Endodermal cell (in vitro differentiated cells): ENCODE results near the gene NFATC2. TPM values are rescaled to one million over a fixed set of nuclear protein-coding genes. Genes with fewer than 3 reads are reported as not detected.

Source experiments
- DNase-seq: peaks from one replicate; pipeline ENCODE4 v3.0.0-alpha.2; 2017
- H3K27ac ChIP-seq: 2 replicates; pipeline ENCODE4 v1.5.1; 2013; ENCODE audit warnings: mild to moderate bottlenecking, low read depth, low read length, moderate library complexity
- H3K27me3 ChIP-seq: 2 replicates; pipeline ENCODE4 v1.6.1; 2013; ENCODE audit warnings: mild to moderate bottlenecking, low read length, moderate library complexity; ENCODE audit not compliant: insufficient read depth, control insufficient read depth, poor library complexity, severe bottlenecking
- H3K36me3 ChIP-seq: 2 replicates; pipeline ENCODE4 v1.7.0; 2013; ENCODE audit warnings: mild to moderate bottlenecking, low read length, moderate library complexity; ENCODE audit not compliant: control insufficient read depth, insufficient read depth
- H3K4me1 ChIP-seq: one replicate; pipeline ENCODE4 v1.7.0; 2013; ENCODE audit warnings: low read length; ENCODE audit not compliant: control insufficient read depth, insufficient read depth
- H3K4me3 ChIP-seq: 2 replicates; pipeline ENCODE4 v1.5.1; 2013; ENCODE audit warnings: mild to moderate bottlenecking, low read length, moderate library complexity
- H3K9ac ChIP-seq: 2 replicates; pipeline ENCODE4 v1.6.1; 2013; ENCODE audit warnings: mild to moderate bottlenecking, low read length, moderate library complexity; ENCODE audit not compliant: poor library complexity, severe bottlenecking; ENCODE audit errors: extremely low read depth
- H3K9me3 ChIP-seq: 2 replicates; pipeline ENCODE4 v1.6.1; 2013; ENCODE audit warnings: mild to moderate bottlenecking, low read length, moderate library complexity; ENCODE audit not compliant: control insufficient read depth
- H3K27ac Mint-ChIP-seq: 2 replicates; pipeline ENCODE4 v1.8.0; 2020; ENCODE audit warnings: mixed read lengths
- H3K27me3 Mint-ChIP-seq: 2 replicates; pipeline ENCODE4 v1.8.0; 2021; ENCODE audit warnings: mild to moderate bottlenecking, mixed read lengths; ENCODE audit not compliant: insufficient read depth
- H3K36me3 Mint-ChIP-seq: 2 replicates; pipeline ENCODE4 v1.8.0; 2020; ENCODE audit warnings: low read depth, mixed read lengths
- H3K4me1 Mint-ChIP-seq: 2 replicates; pipeline ENCODE4 v1.8.0; 2020; ENCODE audit warnings: mixed read lengths
- H3K4me3 Mint-ChIP-seq: 2 replicates; pipeline ENCODE4 v1.8.0; 2020; ENCODE audit warnings: mild to moderate bottlenecking, moderate library complexity, mixed read lengths
- H3K9me3 Mint-ChIP-seq: 2 replicates; pipeline ENCODE4 v1.8.0; 2020; ENCODE audit warnings: mild to moderate bottlenecking, mixed read lengths
- CTCF ChIP-seq: fragments of 200-600 bp; sonication (generic); conservative IDR thresholded peaks from 2 replicates; pipeline ENCODE4 v1.5.0; 2021; ENCODE audit warnings: antibody characterized with exemption, mild to moderate bottlenecking
- WGBS, 2 experiments: methylation state at CpG; one replicate each; pipeline versions ENCODE4 v1.1.5 to v1.1.7; 2013; ENCODE audit warnings: missing lambda C conversion rate in 2 of 2, mixed read lengths in 1 of 2; ENCODE audit not compliant: insufficient coverage in 1 of 2, insufficient read length in 1 of 2; 5-methylcytosine and 5-hydroxymethylcytosine counted together
- total RNA-seq, 2 donors: library from RNA; stranded (reverse); fragmentation: NEBNext Ultra II Directional in 1 of 2; extraction: Animal tissue kit (Norgen Biotek cat#: 25700) in 1 of 2; gene quantifications; 2 replicates in 1 of 2; 3 replicates in 1 of 2; pipeline ENCODE4 v1.2.1, GENCODE V29; 2021

NFATC2 gene
- total RNA-seq, 2 donors from 2014 or later, result 1.5 to 2.1 TPM

GRCh38 chr20:51422514-51423289, 119.8 kb downstream of the NFATC2 start:
- no peaks in the 10 kb centered on the region for H3K27me3 Mint-ChIP-seq

GRCh38 chr20:51420805-51421204, 121.7 kb downstream of the NFATC2 start:
- Mint-ChIP-seq H3K27ac (no peak overlapping the region), H3K4me1 (peaks cover 13% of the 10 kb centered on the region), H3K9me3 (no peaks in the 10 kb centered on the region), H3K4me3 (no peak overlapping the region), H3K36me3 (no peaks in the 10 kb centered on the region), H3K27me3 (no peaks in the 10 kb centered on the region)
- no peaks in the 10 kb centered on the region for H3K36me3 ChIP-seq
- H3K27ac ChIP-seq, result no peak overlapping the region
- H3K9me3 ChIP-seq, result no peaks in the 10 kb centered on the region
- no peaks in the 10 kb centered on the region for H3K4me1 ChIP-seq
- no peak overlapping the region for H3K9ac ChIP-seq
- 90 to 100% methylated on average over 2 of the region's 3 CpGs for WGBS, 2 experiments
- no peak for TF ChIP-seq CTCF
- H3K4me3 ChIP-seq, result no peak overlapping the region
- no peak for DNase-seq
- no peaks in the 10 kb centered on the region for H3K27me3 ChIP-seq

More at GRCh38 chr20:51422514-51423289, 119.8 kb downstream of the NFATC2 start:
- Mint-ChIP-seq H3K9me3 (no peaks in the 10 kb centered on the region), H3K36me3 (no peaks in the 10 kb centered on the region), H3K27ac (no peak overlapping the region), H3K4me1 (peaks cover 13% of the 10 kb centered on the region), H3K4me3 (no peak overlapping the region)
- DNase-seq, result no peak
- Histone ChIP-seq H3K27ac (no peak overlapping the region), H3K36me3 (no peaks in the 10 kb centered on the region), H3K9me3 (no peaks in the 10 kb centered on the region), H3K4me3 (no peak overlapping the region), H3K27me3 (no peaks in the 10 kb centered on the region), H3K9ac (no peak overlapping the region), H3K4me1 (no peaks in the 10 kb centered on the region)
- no peak for TF ChIP-seq CTCF
- 91 to 95% methylated on average over 3 to 4 of the region's 4 CpGs for WGBS, 2 experiments

- no peak overlapping the region for H3K27ac Mint-ChIP-seq
- no peaks in the 10 kb centered on the region for H3K4me1 ChIP-seq
- no peak overlapping the region for H3K27ac ChIP-seq
- H3K4me3 Mint-ChIP-seq, result no peak overlapping the region
- H3K27me3 ChIP-seq, result no peaks in the 10 kb centered on the region
- H3K9me3 ChIP-seq, result no peaks in the 10 kb centered on the region
- no peak overlapping the region for H3K9ac ChIP-seq
- no peaks in the 10 kb centered on the region for H3K36me3 ChIP-seq
- peaks cover 13% of the 10 kb centered on the region for H3K4me1 Mint-ChIP-seq
- H3K36me3 Mint-ChIP-seq, result no peaks in the 10 kb centered on the region
- WGBS, 2 experiments, result 67 to 92% methylated on average over 1 of the region's 1 CpG
- no peak for DNase-seq
- no peak overlapping the region for H3K4me3 ChIP-seq
- no peaks in the 10 kb centered on the region for H3K9me3 Mint-ChIP-seq
- no peak for TF ChIP-seq CTCF
- H3K27me3 Mint-ChIP-seq, result no peaks in the 10 kb centered on the region
Observed at GRCh38 chr20:51420111-51420510, 122.4 kb downstream of the NFATC2 start.
